AG20443 (cell line): ENCODE results near the gene MRPL12.

Experiments
- DNase-seq: peaks from one replicate; pipeline ENCODE4 v3.0.0; 2012; ENCODE audit warnings: low spot score, mixed read lengths

The MRPL12 gene

GRCh38 chr17:81701288-81702071, 1.7 kb upstream of the MRPL12 start:
- DNase-seq = no peak

- DNase-seq = no peak
These were observed 834 bp downstream of the MRPL12 start for GRCh38 chr17:81703747-81704654.

GRCh38 chr17:81705518-81706231, 2.5 kb downstream of the MRPL12 start:
- DNase-seq = no peak

- DNase-seq = no peak
These were observed 3.1 kb downstream of the MRPL12 start for GRCh38 chr17:81706232-81706611.

- DNase-seq = no peak
These were observed 3.8 kb downstream of the MRPL12 start for GRCh38 chr17:81706757-81707624.

GRCh38 chr17:81707725-81708646, 4.8 kb downstream of the MRPL12 start:
- no peak for DNase-seq

GRCh38 chr17:81708739-81709185, 5.6 kb downstream of the MRPL12 start:
- DNase-seq = no peak

- peak; percentile 32 for DNase-seq
These were observed 7.5 kb downstream of the MRPL12 start for GRCh38 chr17:81710514-81711308.

GRCh38 chr17:81711814-81712467, 8.8 kb downstream of the MRPL12 start, which contains the start of gene SLC25A10:
SLC25A10 (plus strand) TSS chr17:81712284; CDS start chr17:81712427, 143 bp downstream.
- DNase-seq = peak; percentile 97

GRCh38 chr17:81712468-81713003, 9.4 kb downstream of the MRPL12 start:
- DNase-seq = peak; percentile 83

GRCh38 chr17:81713004-81713555, 9.9 kb downstream of the MRPL12 start:
- no peak for DNase-seq

GRCh38 chr17:81713556-81714411, 10.6 kb downstream of the MRPL12 start:
- no peak for DNase-seq

GRCh38 chr17:81714412-81715106, 11.4 kb downstream of the MRPL12 start:
- no peak for DNase-seq

- no peak for DNase-seq
These were observed 12.1 kb downstream of the MRPL12 start for GRCh38 chr17:81715107-81715871.

GRCh38 chr17:81715872-81716673, 12.9 kb downstream of the MRPL12 start:
- DNase-seq = no peak
